ENCODE data around the gene FCHO2. TPM values are rescaled to one million over a fixed set of nuclear protein-coding genes. Genes with fewer than 3 reads are reported as not detected.

The FCHO2 gene
- total RNA-seq, 1 donor from 2014 or later, result 17.7 TPM

GRCh38 chr5:73044546-73044945 is 88.7 kb downstream of the FCHO2 start:
- H3K36me3 ChIP-seq, result no peaks in the 10 kb centered on the region
- no peak for TF ChIP-seq EZH2 (IDR thresholded peaks at IDR 0.05)
- no peak overlapping the region for H3K27ac Mint-ChIP-seq
- no peaks in the 10 kb centered on the region for H3K9me3 ChIP-seq (ENCODE audit: low read depth)
- no peaks in the 10 kb centered on the region for H3K79me2 ChIP-seq (ENCODE audit: low read depth)
- no peak overlapping the region for H3K4me3 Mint-ChIP-seq
- no peak for DNase-seq (ENCODE audit: low spot score)
- H3K9ac ChIP-seq, result no peak overlapping the region
- no peak overlapping the region for H3K27ac ChIP-seq
- peaks cover 2% of the 10 kb centered on the region for H3K9me3 Mint-ChIP-seq
- H4K20me1 ChIP-seq (ENCODE audit: low read depth), result no peaks in the 10 kb centered on the region
- H3K4me1 ChIP-seq, result no peaks in the 10 kb centered on the region
- no peaks in the 10 kb centered on the region for H3K27me3 Mint-ChIP-seq (ENCODE audit: insufficient read depth, low read depth)
- no peaks in the 10 kb centered on the region for H3K27me3 ChIP-seq
- no peaks in the 10 kb centered on the region for H3K36me3 Mint-ChIP-seq
- no peak overlapping the region for H2AFZ ChIP-seq (replicated peaks)
- H3K4me3 ChIP-seq, result no peak overlapping the region
- no peaks in the 10 kb centered on the region for H3K4me1 Mint-ChIP-seq
- no peak overlapping the region for H3K4me2 ChIP-seq
- H3F3A ChIP-seq (ENCODE audit: low read depth), result peaks cover 3% of the 10 kb centered on the region

GRCh38 chr5:73045623-73046022 is 89.8 kb downstream of the FCHO2 start:
- Histone ChIP-seq H3K9me3 (ENCODE audit: low read depth) (no peaks in the 10 kb centered on the region), H3K27ac (no peak overlapping the region), H3F3A (ENCODE audit: low read depth) (no peaks in the 10 kb centered on the region), H3K4me3 (no peak overlapping the region), H2AFZ (replicated peaks) (no peak overlapping the region), H3K4me2 (no peak overlapping the region), H3K9ac (no peak overlapping the region), H3K79me2 (ENCODE audit: low read depth) (no peaks in the 10 kb centered on the region), H3K4me1 (no peaks in the 10 kb centered on the region), H3K36me3 (no peaks in the 10 kb centered on the region), H4K20me1 (ENCODE audit: low read depth) (no peaks in the 10 kb centered on the region), H3K27me3 (no peaks in the 10 kb centered on the region)
- DNase-seq (ENCODE audit: low spot score), result no peak
- Mint-ChIP-seq H3K9me3 (peaks cover 2% of the 10 kb centered on the region), H3K27ac (no peak overlapping the region), H3K27me3 (ENCODE audit: insufficient read depth, low read depth) (no peaks in the 10 kb centered on the region), H3K4me3 (no peak overlapping the region), H3K4me1 (no peaks in the 10 kb centered on the region), H3K36me3 (no peaks in the 10 kb centered on the region)
- TF ChIP-seq CTCF (IDR thresholded peaks at IDR 0.05) (no peak), EZH2 (IDR thresholded peaks at IDR 0.05) (no peak), EZH2phosphoT487 (IDR thresholded peaks at IDR 0.05) (no peak)

- H4K20me1 ChIP-seq (ENCODE audit: low read depth), result no peaks in the 10 kb centered on the region
- H3K4me1 Mint-ChIP-seq, result no peaks in the 10 kb centered on the region
- peak overlapping the region; percentile 1 for H3K27ac ChIP-seq
Measured at GRCh38 chr5:73061593-73061992, 105.8 kb downstream of the FCHO2 start.

More at GRCh38 chr5:73061593-73061992, 105.8 kb downstream of the FCHO2 start:
- TF ChIP-seq EZH2phosphoT487 (IDR thresholded peaks at IDR 0.05) (no peak), CTCF (IDR thresholded peaks at IDR 0.05) (no peak), EZH2 (IDR thresholded peaks at IDR 0.05) (no peak)
- Histone ChIP-seq H3F3A (ENCODE audit: low read depth) (no peaks in the 10 kb centered on the region), H3K9me3 (ENCODE audit: low read depth) (no peaks in the 10 kb centered on the region), H3K36me3 (no peaks in the 10 kb centered on the region), H3K4me2 (no peak overlapping the region), H3K79me2 (ENCODE audit: low read depth) (no peaks in the 10 kb centered on the region), H3K4me1 (no peaks in the 10 kb centered on the region), H3K4me3 (no peak overlapping the region), H3K9ac (no peak overlapping the region), H3K27me3 (no peaks in the 10 kb centered on the region), H2AFZ (replicated peaks) (no peak overlapping the region)
- Mint-ChIP-seq H3K9me3 (no peaks in the 10 kb centered on the region), H3K4me3 (no peak overlapping the region), H3K27ac (no peak overlapping the region), H3K36me3 (no peaks in the 10 kb centered on the region), H3K27me3 (ENCODE audit: insufficient read depth, low read depth) (no peaks in the 10 kb centered on the region)
- DNase-seq (ENCODE audit: low spot score), result no peak

Data from neural progenitor cell (in vitro differentiated cells).